ENCODE data around the gene PTBP1.

- TF ChIP-seq, protein P1, sequence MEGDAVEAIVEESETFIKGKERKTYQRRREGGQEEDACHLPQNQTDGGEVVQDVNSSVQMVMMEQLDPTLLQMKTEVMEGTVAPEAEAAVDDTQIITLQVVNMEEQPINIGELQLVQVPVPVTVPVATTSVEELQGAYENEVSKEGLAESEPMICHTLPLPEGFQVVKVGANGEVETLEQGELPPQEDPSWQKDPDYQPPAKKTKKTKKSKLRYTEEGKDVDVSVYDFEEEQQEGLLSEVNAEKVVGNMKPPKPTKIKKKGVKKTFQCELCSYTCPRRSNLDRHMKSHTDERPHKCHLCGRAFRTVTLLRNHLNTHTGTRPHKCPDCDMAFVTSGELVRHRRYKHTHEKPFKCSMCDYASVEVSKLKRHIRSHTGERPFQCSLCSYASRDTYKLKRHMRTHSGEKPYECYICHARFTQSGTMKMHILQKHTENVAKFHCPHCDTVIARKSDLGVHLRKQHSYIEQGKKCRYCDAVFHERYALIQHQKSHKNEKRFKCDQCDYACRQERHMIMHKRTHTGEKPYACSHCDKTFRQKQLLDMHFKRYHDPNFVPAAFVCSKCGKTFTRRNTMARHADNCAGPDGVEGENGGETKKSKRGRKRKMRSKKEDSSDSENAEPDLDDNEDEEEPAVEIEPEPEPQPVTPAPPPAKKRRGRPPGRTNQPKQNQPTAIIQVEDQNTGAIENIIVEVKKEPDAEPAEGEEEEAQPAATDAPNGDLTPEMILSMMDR (conservative IDR thresholded peaks at IDR 0.05; ENCODE audit: low read length) = no peak
- TF ChIP-seq EZH2phosphoT487 (IDR thresholded peaks at IDR 0.05; ENCODE audit: borderline replicate concordance, low read depth, low read length) = no peak
These were observed 32.0 kb downstream of the PTBP1 start for GRCh38 chr19:829129-829758.

Measured in OCI-LY7 (cell line).